CD4-positive, alpha-beta T cell treated with Interleukin-17A for 4 hours (primary cell): ENCODE results near the gene NMT1.
A peak's percentile ranks its signal among the peaks of the same experiment; 100 is the strongest.

Experiments used
- DNase-seq: peaks from one replicate; pipeline ENCODE4 v3.0.0-alpha.2; 2020; ENCODE audit warnings: mixed read lengths

NMT1 gene

GRCh38 chr17:45086391-45086790 lies 25.3 kb downstream of the NMT1 start:
- no peak for DNase-seq

- DNase-seq, result no peak
These were observed 25.9 kb downstream of the NMT1 start for GRCh38 chr17:45086865-45087503.

- DNase-seq, result no peak
These were observed 26.4 kb downstream of the NMT1 start for GRCh38 chr17:45087504-45087975.

GRCh38 chr17:45087978-45088377 lies 26.9 kb downstream of the NMT1 start:
- no peak for DNase-seq

GRCh38 chr17:45088741-45089140 lies 27.6 kb downstream of the NMT1 start:
- no peak for DNase-seq

- no peak for DNase-seq
These were observed 29.6 kb downstream of the NMT1 start for GRCh38 chr17:45090711-45091110.

GRCh38 chr17:45091778-45092425 lies 30.8 kb downstream of the NMT1 start:
- no peak for DNase-seq

GRCh38 chr17:45092911-45093430 lies 31.9 kb downstream of the NMT1 start:
- no peak for DNase-seq

- no peak for DNase-seq
These were observed 32.5 kb downstream of the NMT1 start for GRCh38 chr17:45093444-45094110.

- DNase-seq, result peak; percentile 18
These were observed 35.0 kb downstream of the NMT1 start for GRCh38 chr17:45096141-45096540.

GRCh38 chr17:45096926-45097325 lies 35.8 kb downstream of the NMT1 start:
- DNase-seq, result no peak

- DNase-seq, result no peak
These were observed 37.2 kb downstream of the NMT1 start for GRCh38 chr17:45098081-45098868.

- DNase-seq, result peak; percentile 88
These were observed 37.9 kb downstream of the NMT1 start for GRCh38 chr17:45098869-45099616.

GRCh38 chr17:45101546-45101882 lies 40.4 kb downstream of the NMT1 start:
- no peak for DNase-seq

- no peak for DNase-seq
These were observed 41.0 kb downstream of the NMT1 start for GRCh38 chr17:45101883-45102811.

GRCh38 chr17:45102856-45103255 lies 41.7 kb downstream of the NMT1 start:
- no peak for DNase-seq

GRCh38 chr17:45103269-45103795 lies 42.2 kb downstream of the NMT1 start:
- no peak for DNase-seq

GRCh38 chr17:45104029-45104428 lies 42.9 kb downstream of the NMT1 start:
- no peak for DNase-seq

GRCh38 chr17:45104497-45104896 lies 43.4 kb downstream of the NMT1 start:
- DNase-seq, result no peak

- no peak for DNase-seq
These were observed 43.9 kb downstream of the NMT1 start for GRCh38 chr17:45104907-45105624.
